Measurements from ENCODE around the gene REEP1. TPM values are rescaled to one million over a fixed set of nuclear protein-coding genes. Genes with fewer than 3 reads are reported as not detected.

Gene REEP1
- polyA plus RNA-seq, 2 of the 4 experiments (the other 2 are of a cell fraction), result 0.30 to 0.45 TPM

- Histone ChIP-seq H3K4me3 (no peak overlapping the region), H3K9me3 (no peaks in the 10 kb centered on the region), H3K27ac (no peak overlapping the region), H3K4me2 (no peak overlapping the region), H3K4me1 (no peaks in the 10 kb centered on the region)
- DNase-seq (ENCODE audit: low read depth in 1 of 2, low spot score in 1 of 2), result no peak
- POLR2A ChIA-PET, result no interaction called here
- TF ChIP-seq HES2 (IDR thresholded peaks at IDR 0.05) (no peak), EHMT2 (IDR thresholded peaks at IDR 0.05; ENCODE audit: low read depth) (no peak), MAFK (IDR thresholded peaks at IDR 0.05; ENCODE audit: partially characterized antibody) (no peak), ZC3H11A (IDR thresholded peaks at IDR 0.05) (no peak), MYC (IDR thresholded peaks at IDR 0.05; ENCODE audit: borderline replicate concordance, low read length) (no peak), SREBF2 (IDR thresholded peaks at IDR 0.05) (no peak), RFX5 (IDR thresholded peaks at IDR 0.05) (no peak)
- 89% methylated on average over 2 of the region's 2 CpGs for WGBS (ENCODE audit: missing lambda C conversion rate)
- no peak for ATAC-seq
- CTCF ChIA-PET, result interaction anchor here (0.6 to 1.2 kb wide), 3 partner anchors 13 to 387 kb away, joined by 3 to 4 read pairs (median 3); no protein-coding TSS in a partner anchor
- FAIRE-seq, result no peak
These were observed 123.0 kb downstream of the REEP1 start for GRCh38 chr2:86214503-86214832.

GRCh38 chr2:86213699-86214502, 123.5 kb downstream of the REEP1 start:
- Histone ChIP-seq H3K4me3 (no peak overlapping the region), H3K27ac (no peak overlapping the region), H3K4me1 (no peaks in the 10 kb centered on the region), H3K9me3 (no peaks in the 10 kb centered on the region), H3K4me2 (no peak overlapping the region)
- FAIRE-seq, result no peak
- POLR2A ChIA-PET, result no interaction called here
- DNase-seq (ENCODE audit: low read depth in 1 of 2, low spot score in 1 of 2), result no peak
- 77% methylated on average over 4 of the region's 4 CpGs for WGBS (ENCODE audit: missing lambda C conversion rate)
- CTCF ChIA-PET, result interaction anchor here (0.6 to 1.3 kb wide), 4 partner anchors 11 to 387 kb away, joined by 3 to 4 read pairs (median 3); no protein-coding TSS in a partner anchor
- no peak for ATAC-seq
- no peak for TF ChIP-seq POLR2A (IDR thresholded peaks at IDR 0.05; ENCODE audit: low read length)
- TF ChIP-seq HMGXB4 (CRISPR knock-in tag; IDR thresholded peaks at IDR 0.05; ENCODE audit: borderline replicate concordance), result no peak
- no peak for TF ChIP-seq MYC (IDR thresholded peaks at IDR 0.05; ENCODE audit: borderline replicate concordance, low read length)
- no peak for TF ChIP-seq SMC3 (IDR thresholded peaks at IDR 0.05)
- TF ChIP-seq ZSCAN20 (CRISPR knock-in tag; IDR thresholded peaks at IDR 0.05), result no peak
- TF ChIP-seq ATOH8 (CRISPR knock-in tag; IDR thresholded peaks at IDR 0.05; ENCODE audit: low read depth), result no peak
- TF ChIP-seq BHLHE40 (IDR thresholded peaks at IDR 0.05; ENCODE audit: low read depth, low read length), result no peak
- no peak for TF ChIP-seq ZFP36 (IDR thresholded peaks at IDR 0.05; ENCODE audit: borderline replicate concordance, partially characterized antibody)
- TF ChIP-seq E2F6 (IDR thresholded peaks at IDR 0.05; ENCODE audit: borderline replicate concordance, low read depth), result no peak
- TF ChIP-seq HOXB5 (CRISPR knock-in tag; IDR thresholded peaks at IDR 0.05), result no peak
- no peak for TF ChIP-seq CBX2 (IDR thresholded peaks at IDR 0.05; ENCODE audit: borderline replicate concordance, low read depth)
- TF ChIP-seq RFX5 (IDR thresholded peaks at IDR 0.05), result no peak
- no peak for TF ChIP-seq TFCP2L1 (CRISPR knock-in tag; IDR thresholded peaks at IDR 0.05)
- no peak for TF ChIP-seq FOSL2 (IDR thresholded peaks at IDR 0.05)
- no peak for TF ChIP-seq FOSL2 (CRISPR knock-in tag; IDR thresholded peaks at IDR 0.05)
- TF ChIP-seq MAZ (IDR thresholded peaks at IDR 0.05; ENCODE audit: borderline replicate concordance, low read depth, low read length), result no peak
- no peak for TF ChIP-seq POLR2AphosphoS2 (conservative IDR thresholded peaks at IDR 0.05; ENCODE audit: low read length)
- no peak for TF ChIP-seq REST (IDR thresholded peaks at IDR 0.05)
- no peak for TF ChIP-seq JUNB (IDR thresholded peaks at IDR 0.05)
